Measurements from ENCODE around the gene CGN.

CGN gene

GRCh38 chr1:151510957-151511635, at the start of gene CGN:
CGN (plus strand) TSS chr1:151511387; CDS start chr1:151518520, 7,133 bp downstream.
- H3K4me3 ChIP-seq (replicated peaks; ENCODE audit: low read depth, low read length): peak within 1 kb of the TSS; percentile 70
- no peaks in the 10 kb centered on the region for H3K27me3 ChIP-seq (replicated peaks; ENCODE audit: control insufficient read depth, insufficient read depth, low read length)
- no peaks in the 10 kb centered on the region for H3K36me3 ChIP-seq (ENCODE audit: control insufficient read depth, insufficient read depth, low read length)
- DNase-seq (ENCODE audit: extremely low read depth, insufficient read length): peak; percentile 89
- TF ChIP-seq CTCF (IDR thresholded peaks at IDR 0.05; ENCODE audit: insufficient read depth, low read length, poor library complexity, severe bottlenecking): no peak

GRCh38 chr1:151461694-151462093, 49.5 kb upstream of the CGN start:
- TF ChIP-seq CTCF (IDR thresholded peaks at IDR 0.05; ENCODE audit: insufficient read depth, low read length, poor library complexity, severe bottlenecking): no peak
- Histone ChIP-seq H3K27me3 (replicated peaks; ENCODE audit: control insufficient read depth, insufficient read depth, low read length) (no peaks in the 10 kb centered on the region), H3K4me3 (replicated peaks; ENCODE audit: low read depth, low read length) (no peak overlapping the region), H3K36me3 (ENCODE audit: control insufficient read depth, insufficient read depth, low read length) (no peaks in the 10 kb centered on the region)
- DNase-seq (ENCODE audit: extremely low read depth, insufficient read length): no peak

GRCh38 chr1:151465026-151465425, 46.2 kb upstream of the CGN start:
- no peak for TF ChIP-seq CTCF (IDR thresholded peaks at IDR 0.05; ENCODE audit: insufficient read depth, low read length, poor library complexity, severe bottlenecking)
- Histone ChIP-seq H3K27me3 (replicated peaks; ENCODE audit: control insufficient read depth, insufficient read depth, low read length) (no peaks in the 10 kb centered on the region), H3K4me3 (replicated peaks; ENCODE audit: low read depth, low read length) (no peak overlapping the region), H3K36me3 (ENCODE audit: control insufficient read depth, insufficient read depth, low read length) (no peaks in the 10 kb centered on the region)
- DNase-seq (ENCODE audit: extremely low read depth, insufficient read length): no peak

- Histone ChIP-seq H3K27me3 (replicated peaks; ENCODE audit: control insufficient read depth, insufficient read depth, low read length) (no peaks in the 10 kb centered on the region), H3K36me3 (ENCODE audit: control insufficient read depth, insufficient read depth, low read length) (no peaks in the 10 kb centered on the region), H3K4me3 (replicated peaks; ENCODE audit: low read depth, low read length) (peak overlapping the region; percentile 58)
- TF ChIP-seq CTCF (IDR thresholded peaks at IDR 0.05; ENCODE audit: insufficient read depth, low read length, poor library complexity, severe bottlenecking): no peak
- peak; percentile 80 for DNase-seq (ENCODE audit: extremely low read depth, insufficient read length)
Measured at GRCh38 chr1:151472856-151473731, 38.1 kb upstream of the CGN start.

- no peak for DNase-seq (ENCODE audit: extremely low read depth, insufficient read length)
- no peak for TF ChIP-seq CTCF (IDR thresholded peaks at IDR 0.05; ENCODE audit: insufficient read depth, low read length, poor library complexity, severe bottlenecking)
- no peaks in the 10 kb centered on the region for H3K36me3 ChIP-seq (ENCODE audit: control insufficient read depth, insufficient read depth, low read length)
- no peaks in the 10 kb centered on the region for H3K27me3 ChIP-seq (replicated peaks; ENCODE audit: control insufficient read depth, insufficient read depth, low read length)
- H3K4me3 ChIP-seq (replicated peaks; ENCODE audit: low read depth, low read length): no peak overlapping the region
Measured at GRCh38 chr1:151474745-151475144, 36.4 kb upstream of the CGN start.

Measured in GM06990 (cell line).